ENCODE measurements around the gene MAT2B.

DNA sequence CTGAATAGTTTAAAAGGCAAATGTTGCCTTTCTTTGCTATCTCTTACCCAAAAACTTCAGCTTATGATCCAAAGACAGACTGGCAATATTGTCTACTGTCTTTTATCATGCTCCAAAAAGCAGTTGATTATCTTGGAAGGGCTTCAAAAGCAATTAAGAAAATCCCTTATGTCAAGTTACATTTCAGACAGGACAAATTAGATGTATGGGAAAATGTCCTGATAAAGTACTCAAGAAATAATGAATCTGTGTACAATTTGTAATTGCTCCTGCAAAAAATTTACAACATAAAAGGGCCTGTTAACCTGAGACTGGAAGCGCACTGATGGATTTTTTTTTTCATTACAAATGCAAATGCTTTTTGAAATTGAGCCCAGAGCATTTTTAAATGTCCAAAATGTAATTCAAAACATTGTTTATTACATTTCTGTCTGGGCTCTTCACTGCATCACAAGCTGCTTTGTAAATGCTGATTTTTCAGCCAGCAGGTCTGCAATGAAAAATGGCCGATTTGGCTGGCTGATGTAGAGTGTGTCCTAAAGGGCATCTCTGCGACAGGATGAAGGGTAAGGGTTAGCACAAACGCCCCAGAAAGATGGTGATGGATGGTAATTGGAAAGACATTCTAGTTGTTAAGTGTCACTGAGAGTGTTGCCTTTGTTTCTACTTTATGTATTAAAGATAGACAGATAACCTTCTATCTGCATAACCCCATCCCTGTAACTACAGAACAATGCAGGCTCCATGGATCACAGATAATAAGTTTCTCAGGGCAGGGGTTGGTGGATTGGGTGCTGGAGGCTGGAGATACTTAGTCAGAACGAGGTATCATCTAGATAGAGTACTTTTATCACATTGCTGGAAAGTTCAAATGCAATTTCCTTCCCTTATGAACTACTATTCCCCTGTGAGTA lies 27.0 kb downstream of the MAT2B start:
- TF ChIP-seq, protein P1, sequence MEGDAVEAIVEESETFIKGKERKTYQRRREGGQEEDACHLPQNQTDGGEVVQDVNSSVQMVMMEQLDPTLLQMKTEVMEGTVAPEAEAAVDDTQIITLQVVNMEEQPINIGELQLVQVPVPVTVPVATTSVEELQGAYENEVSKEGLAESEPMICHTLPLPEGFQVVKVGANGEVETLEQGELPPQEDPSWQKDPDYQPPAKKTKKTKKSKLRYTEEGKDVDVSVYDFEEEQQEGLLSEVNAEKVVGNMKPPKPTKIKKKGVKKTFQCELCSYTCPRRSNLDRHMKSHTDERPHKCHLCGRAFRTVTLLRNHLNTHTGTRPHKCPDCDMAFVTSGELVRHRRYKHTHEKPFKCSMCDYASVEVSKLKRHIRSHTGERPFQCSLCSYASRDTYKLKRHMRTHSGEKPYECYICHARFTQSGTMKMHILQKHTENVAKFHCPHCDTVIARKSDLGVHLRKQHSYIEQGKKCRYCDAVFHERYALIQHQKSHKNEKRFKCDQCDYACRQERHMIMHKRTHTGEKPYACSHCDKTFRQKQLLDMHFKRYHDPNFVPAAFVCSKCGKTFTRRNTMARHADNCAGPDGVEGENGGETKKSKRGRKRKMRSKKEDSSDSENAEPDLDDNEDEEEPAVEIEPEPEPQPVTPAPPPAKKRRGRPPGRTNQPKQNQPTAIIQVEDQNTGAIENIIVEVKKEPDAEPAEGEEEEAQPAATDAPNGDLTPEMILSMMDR (IDR thresholded peaks at IDR 0.05; ENCODE audit: insufficient read depth, low read length), result no peak
- TF ChIP-seq, protein P2, sequence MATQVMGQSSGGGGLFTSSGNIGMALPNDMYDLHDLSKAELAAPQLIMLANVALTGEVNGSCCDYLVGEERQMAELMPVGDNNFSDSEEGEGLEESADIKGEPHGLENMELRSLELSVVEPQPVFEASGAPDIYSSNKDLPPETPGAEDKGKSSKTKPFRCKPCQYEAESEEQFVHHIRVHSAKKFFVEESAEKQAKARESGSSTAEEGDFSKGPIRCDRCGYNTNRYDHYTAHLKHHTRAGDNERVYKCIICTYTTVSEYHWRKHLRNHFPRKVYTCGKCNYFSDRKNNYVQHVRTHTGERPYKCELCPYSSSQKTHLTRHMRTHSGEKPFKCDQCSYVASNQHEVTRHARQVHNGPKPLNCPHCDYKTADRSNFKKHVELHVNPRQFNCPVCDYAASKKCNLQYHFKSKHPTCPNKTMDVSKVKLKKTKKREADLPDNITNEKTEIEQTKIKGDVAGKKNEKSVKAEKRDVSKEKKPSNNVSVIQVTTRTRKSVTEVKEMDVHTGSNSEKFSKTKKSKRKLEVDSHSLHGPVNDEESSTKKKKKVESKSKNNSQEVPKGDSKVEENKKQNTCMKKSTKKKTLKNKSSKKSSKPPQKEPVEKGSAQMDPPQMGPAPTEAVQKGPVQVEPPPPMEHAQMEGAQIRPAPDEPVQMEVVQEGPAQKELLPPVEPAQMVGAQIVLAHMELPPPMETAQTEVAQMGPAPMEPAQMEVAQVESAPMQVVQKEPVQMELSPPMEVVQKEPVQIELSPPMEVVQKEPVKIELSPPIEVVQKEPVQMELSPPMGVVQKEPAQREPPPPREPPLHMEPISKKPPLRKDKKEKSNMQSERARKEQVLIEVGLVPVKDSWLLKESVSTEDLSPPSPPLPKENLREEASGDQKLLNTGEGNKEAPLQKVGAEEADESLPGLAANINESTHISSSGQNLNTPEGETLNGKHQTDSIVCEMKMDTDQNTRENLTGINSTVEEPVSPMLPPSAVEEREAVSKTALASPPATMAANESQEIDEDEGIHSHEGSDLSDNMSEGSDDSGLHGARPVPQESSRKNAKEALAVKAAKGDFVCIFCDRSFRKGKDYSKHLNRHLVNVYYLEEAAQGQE (IDR thresholded peaks at IDR 0.05; ENCODE audit: insufficient replicate concordance, low read depth), result no peak
- no peak for TF ChIP-seq POLR2AphosphoS5 (IDR thresholded peaks at IDR 0.05; ENCODE audit: low read depth)
- TF ChIP-seq SPI1 (IDR thresholded peaks at IDR 0.05; ENCODE audit: borderline replicate concordance, low read depth), result no peak

Data from HL-60 (cell line).